Measurements from ENCODE around the gene GDF3. TPM values are rescaled to one million over a fixed set of nuclear protein-coding genes. Genes with fewer than 3 reads are reported as not detected.

GDF3 gene
- polyA plus RNA-seq, 3 donors: not detected

GRCh38 chr12:7693793-7694192, 1.8 kb downstream of the GDF3 start:
- intact Hi-C loops (cut with micrococcal nuclease): no loop called here
- no peaks in the 10 kb centered on the region for H3K9me3 ChIP-seq (replicated peaks in 1 of 2; ENCODE audit: control insufficient read depth in 1 of 2, insufficient read depth in 1 of 2, low read length in 2 of 2)
- Mint-ChIP-seq H3K36me3 (no peaks in the 10 kb centered on the region), H3K27ac (peak overlapping the region in 4 of 7 donors; percentile 6 to 75 (median 16)), H3K4me3 (peak overlapping the region in 1 of 2 donors; percentile 78), H3K27me3 (ENCODE audit: low read depth in 3 of 3) (peaks cover 3 to 9% (median 6%) of the 10 kb centered on the region in 3 donors), H3K9me3 (peaks cover 0 to 1% (median 0%) of the 10 kb centered on the region in 7 donors), H3K4me1 (peaks cover 28% of the 10 kb centered on the region)
- no peak for TF ChIP-seq CTCF (IDR thresholded peaks at IDR 0.05)
- peaks cover 20 to 27% of the 10 kb centered on the region in 2 donors for H3K4me1 ChIP-seq (ENCODE audit: control insufficient read depth in 1 of 2, insufficient read depth in 2 of 2, low read length in 2 of 2)
- H3K9ac ChIP-seq (ENCODE audit: insufficient read depth, low read length, poor library complexity, severe bottlenecking): no peak overlapping the region
- no peaks in the 10 kb centered on the region for H3K79me2 ChIP-seq (ENCODE audit: insufficient read depth, low read length)
- no peak overlapping the region for H3K27ac ChIP-seq (ENCODE audit: low read depth in 1 of 2, low read length in 2 of 2)
- no peak overlapping the region for H2AFZ ChIP-seq (ENCODE audit: insufficient read depth, low read depth, low read length, poor library complexity, severe bottlenecking)
- H3K36me3 ChIP-seq (replicated peaks in 1 of 2; ENCODE audit: control insufficient read depth in 1 of 2, insufficient read depth in 2 of 2, low read length in 2 of 2): no peaks in the 10 kb centered on the region
- no peaks in the 10 kb centered on the region for H4K20me1 ChIP-seq (ENCODE audit: insufficient read depth, low read length)
- H3K27me3 ChIP-seq (ENCODE audit: control insufficient read depth in 2 of 2, insufficient read depth in 2 of 2, low read length in 2 of 2): no peaks in the 10 kb centered on the region
- H3K4me2 ChIP-seq (replicated peaks; ENCODE audit: extremely low read depth, low read length, poor library complexity, severe bottlenecking): peak overlapping the region; percentile 22
- H3K4me3 ChIP-seq (replicated peaks in 1 of 3; ENCODE audit: low read depth in 2 of 3, low read length in 3 of 3): no peak overlapping the region
- peak; percentile 46 to 59 (median 55) for DNase-seq
- WGBS (ENCODE audit: insufficient coverage): 0% methylated on average over 4 of the region's 6 CpGs

GRCh38 chr12:7681535-7681934, 14.0 kb downstream of the GDF3 start:
- Mint-ChIP-seq H3K27ac (no peak overlapping the region), H3K9me3 (peaks cover 0 to 3% (median 0%) of the 10 kb centered on the region in 7 donors), H3K36me3 (no peaks in the 10 kb centered on the region), H3K4me1 (peaks cover 16% of the 10 kb centered on the region), H3K4me3 (no peak overlapping the region), H3K27me3 (ENCODE audit: low read depth in 3 of 3) (no peaks in the 10 kb centered on the region)
- no peak overlapping the region for H3K9ac ChIP-seq (ENCODE audit: insufficient read depth, low read length, poor library complexity, severe bottlenecking)
- 50% methylated on average over 1 of the region's 2 CpGs for WGBS (ENCODE audit: insufficient coverage)
- TF ChIP-seq CTCF (IDR thresholded peaks at IDR 0.05): no peak
- no peaks in the 10 kb centered on the region for H3K27me3 ChIP-seq (ENCODE audit: control insufficient read depth in 2 of 2, insufficient read depth in 2 of 2, low read length in 2 of 2)
- no peaks in the 10 kb centered on the region for H3K79me2 ChIP-seq (ENCODE audit: insufficient read depth, low read length)
- no peak overlapping the region for H3K4me2 ChIP-seq (replicated peaks; ENCODE audit: extremely low read depth, low read length, poor library complexity, severe bottlenecking)
- no peaks in the 10 kb centered on the region for H3K36me3 ChIP-seq (replicated peaks in 1 of 2; ENCODE audit: control insufficient read depth in 1 of 2, insufficient read depth in 2 of 2, low read length in 2 of 2)
- no peak overlapping the region for H2AFZ ChIP-seq (ENCODE audit: insufficient read depth, low read depth, low read length, poor library complexity, severe bottlenecking)
- peaks cover 0 to 15% of the 10 kb centered on the region in 2 donors for H3K4me1 ChIP-seq (ENCODE audit: control insufficient read depth in 1 of 2, insufficient read depth in 2 of 2, low read length in 2 of 2)
- H4K20me1 ChIP-seq (ENCODE audit: insufficient read depth, low read length): no peaks in the 10 kb centered on the region
- no peak overlapping the region for H3K27ac ChIP-seq (ENCODE audit: low read depth in 1 of 2, low read length in 2 of 2)
- no peaks in the 10 kb centered on the region for H3K9me3 ChIP-seq (replicated peaks in 1 of 2; ENCODE audit: control insufficient read depth in 1 of 2, insufficient read depth in 1 of 2, low read length in 2 of 2)
- intact Hi-C loops (cut with micrococcal nuclease): no loop called here
- no peak for DNase-seq
- H3K4me3 ChIP-seq (replicated peaks in 1 of 3; ENCODE audit: low read depth in 2 of 3, low read length in 3 of 3): no peak overlapping the region

All from CD14-positive monocyte (primary cell).